IMR-90 (cell line): Measurements from ENCODE around the gene TSPAN4.

ENCODE experiments used
- FOS ChIP-seq: fragments of 150-350 bp; IDR thresholded peaks from 2 replicates; pipeline ENCODE4 v1.6.1; 2016; ENCODE audit warnings: low read depth, low read length
- MAZ ChIP-seq: IDR thresholded peaks from 2 replicates; pipeline ENCODE4 v1.6.1; 2012; ENCODE audit warnings: low read depth, mild to moderate bottlenecking, low read length, improper control_type of control experiment, moderate library complexity, borderline replicate concordance
- MXI1 ChIP-seq: IDR thresholded peaks from 2 replicates; pipeline ENCODE4 v1.6.1; 2012; ENCODE audit warnings: low read depth, mild to moderate bottlenecking, low read length, moderate library complexity, borderline replicate concordance
- RAD21 ChIP-seq: IDR thresholded peaks from 2 replicates; pipeline ENCODE4 v1.6.1; 2012; ENCODE audit warnings: low read length, improper control_type of control experiment
- TF ChIP-seq, protein P1 (sequence below): conservative IDR thresholded peaks from 2 replicates; pipeline ENCODE4 v1.5.1; 2012; ENCODE audit warnings: mild to moderate bottlenecking, low read depth, low read length, improper control_type of control experiment

DNA sequence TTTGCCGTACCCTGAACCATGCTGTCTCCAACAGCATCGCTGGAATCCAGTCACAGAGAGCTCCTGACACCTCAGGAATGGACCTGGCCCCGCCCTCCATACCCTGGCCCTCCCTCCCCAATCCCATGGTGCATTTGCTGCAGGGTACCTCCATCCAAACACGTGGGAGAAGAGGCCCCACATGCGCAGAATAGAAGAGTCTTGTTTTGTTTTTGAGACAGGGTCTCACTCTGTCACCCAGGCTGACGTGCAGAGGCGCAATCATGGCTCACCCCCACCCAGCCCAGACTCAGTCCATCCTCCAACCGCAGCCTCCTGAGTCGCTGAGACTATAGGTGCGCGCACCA is 26.2 kb upstream of the TSPAN4 start:
- TF ChIP-seq, protein P1, sequence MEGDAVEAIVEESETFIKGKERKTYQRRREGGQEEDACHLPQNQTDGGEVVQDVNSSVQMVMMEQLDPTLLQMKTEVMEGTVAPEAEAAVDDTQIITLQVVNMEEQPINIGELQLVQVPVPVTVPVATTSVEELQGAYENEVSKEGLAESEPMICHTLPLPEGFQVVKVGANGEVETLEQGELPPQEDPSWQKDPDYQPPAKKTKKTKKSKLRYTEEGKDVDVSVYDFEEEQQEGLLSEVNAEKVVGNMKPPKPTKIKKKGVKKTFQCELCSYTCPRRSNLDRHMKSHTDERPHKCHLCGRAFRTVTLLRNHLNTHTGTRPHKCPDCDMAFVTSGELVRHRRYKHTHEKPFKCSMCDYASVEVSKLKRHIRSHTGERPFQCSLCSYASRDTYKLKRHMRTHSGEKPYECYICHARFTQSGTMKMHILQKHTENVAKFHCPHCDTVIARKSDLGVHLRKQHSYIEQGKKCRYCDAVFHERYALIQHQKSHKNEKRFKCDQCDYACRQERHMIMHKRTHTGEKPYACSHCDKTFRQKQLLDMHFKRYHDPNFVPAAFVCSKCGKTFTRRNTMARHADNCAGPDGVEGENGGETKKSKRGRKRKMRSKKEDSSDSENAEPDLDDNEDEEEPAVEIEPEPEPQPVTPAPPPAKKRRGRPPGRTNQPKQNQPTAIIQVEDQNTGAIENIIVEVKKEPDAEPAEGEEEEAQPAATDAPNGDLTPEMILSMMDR, result no peak
- TF ChIP-seq RAD21 (no peak), MXI1 (no peak), FOS (no peak), MAZ (no peak)
